Adipocyte (in vitro differentiated cells): Measurements from ENCODE around the gene KLHL29.

ENCODE experiments used
- DNase-seq: peaks from one replicate; pipeline ENCODE4 v3.0.0-alpha.2; 2015; ENCODE audit warnings: low read depth
- H3K27me3 ChIP-seq: replicated peaks from 2 replicates; pipeline ENCODE4 v1.7.0; 2013; ENCODE audit warnings: mild to moderate bottlenecking, low read length, moderate library complexity; ENCODE audit not compliant: control insufficient read depth, insufficient read depth
- H3K36me3 ChIP-seq: 2 replicates; pipeline ENCODE4 v1.7.0; 2013; ENCODE audit warnings: low read length, mild to moderate bottlenecking, moderate library complexity; ENCODE audit not compliant: control insufficient read depth, insufficient read depth, severe bottlenecking
- H3K4me1 ChIP-seq: 2 replicates; pipeline ENCODE4 v1.7.0; 2013; ENCODE audit warnings: mild to moderate bottlenecking, low read length, moderate library complexity; ENCODE audit not compliant: control insufficient read depth, insufficient read depth
- H3K4me3 ChIP-seq: 2 replicates; pipeline ENCODE4 v1.7.0; 2013; ENCODE audit warnings: mild to moderate bottlenecking, low read length, moderate library complexity
- H3K9ac ChIP-seq: 2 replicates; pipeline ENCODE4 v1.7.0; 2013; ENCODE audit warnings: mild to moderate bottlenecking, low read length, moderate library complexity
- H3K9me3 ChIP-seq: 2 replicates; pipeline ENCODE4 v1.7.0; 2013; ENCODE audit warnings: mild to moderate bottlenecking, low read length, moderate library complexity; ENCODE audit not compliant: control insufficient read depth

The KLHL29 gene

GRCh38 chr2:23521060-23521459 lies 136.1 kb downstream of the KLHL29 start:
- Histone ChIP-seq H3K4me1 (peaks cover 23% of the 10 kb centered on the region), H3K27me3 (no peaks in the 10 kb centered on the region), H3K9me3 (no peaks in the 10 kb centered on the region), H3K9ac (no peak overlapping the region), H3K4me3 (no peak overlapping the region), H3K36me3 (no peaks in the 10 kb centered on the region)
- no peak for DNase-seq

- H3K4me1 ChIP-seq = peaks cover 23% of the 10 kb centered on the region
- no peak for DNase-seq
- no peak overlapping the region for H3K4me3 ChIP-seq
- no peaks in the 10 kb centered on the region for H3K36me3 ChIP-seq
- H3K9ac ChIP-seq = no peak overlapping the region
- no peaks in the 10 kb centered on the region for H3K27me3 ChIP-seq
- no peaks in the 10 kb centered on the region for H3K9me3 ChIP-seq
Measured at GRCh38 chr2:23522726-23523372, 137.9 kb downstream of the KLHL29 start.

GRCh38 chr2:23523373-23524260 lies 138.6 kb downstream of the KLHL29 start:
- H3K36me3 ChIP-seq = no peaks in the 10 kb centered on the region
- peaks cover 23% of the 10 kb centered on the region for H3K4me1 ChIP-seq
- H3K27me3 ChIP-seq = no peaks in the 10 kb centered on the region
- no peaks in the 10 kb centered on the region for H3K9me3 ChIP-seq
- H3K9ac ChIP-seq = no peak overlapping the region
- DNase-seq = no peak
- H3K4me3 ChIP-seq = no peak overlapping the region

DNA sequence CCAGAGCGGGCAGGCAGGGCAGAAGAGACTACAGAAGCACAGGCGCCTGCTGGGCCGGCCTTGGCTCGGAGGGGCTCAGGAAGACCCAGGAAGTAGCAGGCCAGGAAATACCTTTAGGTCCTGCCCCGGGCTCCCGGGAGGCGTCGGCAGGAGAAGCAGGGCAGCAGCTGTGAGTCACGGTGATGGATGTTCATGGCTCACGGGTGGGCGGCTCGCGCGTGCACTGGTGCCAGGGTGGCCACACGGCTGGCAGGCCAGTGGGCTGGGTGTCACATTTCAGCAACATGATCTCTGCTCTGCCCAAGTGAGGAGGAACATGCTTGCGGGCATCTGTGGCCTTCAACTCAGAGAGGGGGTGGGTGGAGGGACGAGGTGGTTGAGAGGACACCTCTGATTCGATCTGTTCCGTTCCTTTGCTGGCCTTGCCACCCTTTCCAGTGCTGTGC lies 139.3 kb downstream of the KLHL29 start:
- no peaks in the 10 kb centered on the region for H3K9me3 ChIP-seq
- H3K4me3 ChIP-seq = no peak overlapping the region
- peaks cover 23% of the 10 kb centered on the region for H3K4me1 ChIP-seq
- no peaks in the 10 kb centered on the region for H3K36me3 ChIP-seq
- DNase-seq = peak; percentile 83
- no peak overlapping the region for H3K9ac ChIP-seq
- no peaks in the 10 kb centered on the region for H3K27me3 ChIP-seq

DNA sequence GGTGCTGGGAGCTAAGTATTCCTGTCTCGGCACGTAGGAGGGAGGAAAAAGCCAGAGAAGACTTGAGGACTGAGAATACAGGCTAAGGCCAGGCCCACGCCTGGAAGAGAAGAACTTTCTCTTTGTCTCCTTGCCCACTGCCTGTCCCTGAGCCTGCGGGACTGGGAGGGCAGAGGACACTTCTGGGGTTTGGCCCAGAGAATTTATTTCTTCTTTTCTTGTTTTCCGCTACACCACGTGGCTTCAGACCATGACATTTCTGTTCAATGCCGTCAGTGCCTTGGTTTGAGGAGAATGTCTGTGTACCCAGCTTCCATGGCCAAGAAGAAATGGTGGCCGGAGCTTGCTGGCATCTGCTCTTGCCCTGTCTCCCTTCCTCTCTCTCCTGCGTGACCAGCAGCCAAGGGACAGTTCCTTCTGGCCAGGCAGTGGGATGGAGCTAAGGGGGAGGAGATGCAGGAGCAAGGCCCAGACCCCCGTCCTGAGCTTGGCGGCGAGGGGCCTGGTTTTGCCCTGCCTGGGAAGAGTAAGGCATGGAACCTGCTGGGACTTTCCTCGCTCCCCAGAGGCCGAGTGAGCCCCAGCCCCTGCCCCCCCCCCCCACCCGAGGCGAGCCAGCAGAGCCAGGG lies 140.3 kb downstream of the KLHL29 start:
- H3K4me3 ChIP-seq = no peak overlapping the region
- no peak for DNase-seq
- H3K4me1 ChIP-seq = peaks cover 23% of the 10 kb centered on the region
- no peaks in the 10 kb centered on the region for H3K27me3 ChIP-seq
- H3K9ac ChIP-seq = peak overlapping the region; percentile 8
- H3K36me3 ChIP-seq = no peaks in the 10 kb centered on the region
- no peaks in the 10 kb centered on the region for H3K9me3 ChIP-seq

DNA sequence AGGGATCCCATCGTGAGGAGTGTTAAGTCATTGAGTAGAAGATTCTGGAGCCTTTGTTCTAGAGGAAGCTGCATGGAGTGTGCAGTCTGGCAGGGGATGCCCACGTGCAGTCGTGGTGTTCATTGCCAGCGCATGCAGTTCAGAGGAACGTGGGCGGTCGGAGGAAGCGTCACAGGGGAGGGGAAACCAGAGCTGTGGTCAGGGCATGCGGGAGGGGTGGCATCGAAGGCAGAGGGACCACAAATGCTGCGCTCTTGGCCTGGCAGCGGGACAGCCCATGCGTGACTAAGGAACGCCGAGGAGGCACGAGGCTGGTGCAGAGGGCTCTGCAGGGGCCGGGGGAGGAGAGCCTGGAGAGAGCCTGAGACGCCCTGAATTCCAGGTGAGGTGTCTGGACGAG lies 141.1 kb downstream of the KLHL29 start:
- DNase-seq = no peak
- Histone ChIP-seq H3K9me3 (no peaks in the 10 kb centered on the region), H3K36me3 (no peaks in the 10 kb centered on the region)

GRCh38 chr2:23526835-23527790 lies 142.1 kb downstream of the KLHL29 start:
- no peak overlapping the region for H3K9ac ChIP-seq
- DNase-seq = no peak
- no peaks in the 10 kb centered on the region for H3K9me3 ChIP-seq
- no peaks in the 10 kb centered on the region for H3K36me3 ChIP-seq
- H3K4me1 ChIP-seq = peaks cover 23% of the 10 kb centered on the region
- no peaks in the 10 kb centered on the region for H3K27me3 ChIP-seq
- no peak overlapping the region for H3K4me3 ChIP-seq

More for the DNA sequence above, 141.1 kb downstream of the KLHL29 start:
- Histone ChIP-seq H3K9ac (no peak overlapping the region), H3K27me3 (no peaks in the 10 kb centered on the region), H3K4me1 (peaks cover 23% of the 10 kb centered on the region), H3K4me3 (no peak overlapping the region)

DNA sequence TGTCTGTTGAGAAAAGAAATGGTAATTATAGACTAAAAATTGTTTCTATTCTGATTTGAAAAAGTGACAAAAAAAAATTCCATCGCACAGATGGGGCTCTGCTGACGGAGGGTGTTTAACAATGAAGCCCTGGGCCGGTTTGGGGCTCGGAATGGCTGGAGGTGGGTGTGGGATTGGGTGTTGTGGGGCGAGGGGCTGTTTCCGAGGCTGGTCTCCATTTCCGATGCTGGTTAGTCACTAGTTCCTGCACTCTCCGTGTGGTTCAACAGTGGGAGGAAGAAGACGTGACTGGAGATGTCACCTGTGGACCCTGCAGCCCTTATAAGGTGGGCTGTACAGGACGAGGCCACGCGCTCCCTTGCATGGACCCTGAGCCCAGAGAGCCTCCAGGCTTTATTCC lies 143.2 kb downstream of the KLHL29 start:
- DNase-seq = no peak
- no peaks in the 10 kb centered on the region for H3K27me3 ChIP-seq
- no peak overlapping the region for H3K9ac ChIP-seq
- H3K4me1 ChIP-seq = peaks cover 20% of the 10 kb centered on the region
- no peaks in the 10 kb centered on the region for H3K36me3 ChIP-seq
- no peak overlapping the region for H3K4me3 ChIP-seq
- no peaks in the 10 kb centered on the region for H3K9me3 ChIP-seq

- Histone ChIP-seq H3K36me3 (no peaks in the 10 kb centered on the region), H3K9me3 (no peaks in the 10 kb centered on the region), H3K9ac (no peak overlapping the region), H3K4me3 (no peak overlapping the region), H3K27me3 (no peaks in the 10 kb centered on the region), H3K4me1 (peaks cover 14% of the 10 kb centered on the region)
- DNase-seq = no peak
Measured at GRCh38 chr2:23528690-23529089, 143.7 kb downstream of the KLHL29 start.

GRCh38 chr2:23529659-23530058 lies 144.7 kb downstream of the KLHL29 start:
- DNase-seq = no peak
- no peak overlapping the region for H3K4me3 ChIP-seq

More at GRCh38 chr2:23529659-23530058, 144.7 kb downstream of the KLHL29 start:
- Histone ChIP-seq H3K9me3 (no peaks in the 10 kb centered on the region), H3K27me3 (no peaks in the 10 kb centered on the region), H3K9ac (no peak overlapping the region), H3K36me3 (no peaks in the 10 kb centered on the region), H3K4me1 (peaks cover 5% of the 10 kb centered on the region)
